SK-N-SH treated with all-trans-retinoic acid at 6 μM for 48 hours (cell line): Measurements from ENCODE around the gene MAP3K20.

Source experiments
- ARNTL ChIP-seq: fragments of 450-650 bp; formaldehyde crosslinking; IDR thresholded peaks from 2 replicates; pipeline ENCODE4 v1.5.0; 2020; ENCODE audit warnings: low read depth, mild to moderate bottlenecking, moderate library complexity, borderline replicate concordance
- SNAI2 ChIP-seq: fragments of 250-450 bp; sonication (Bioruptor Pico); IDR thresholded peaks from 2 replicates; pipeline ENCODE4 v1.5.0; 2020; ENCODE audit warnings: mild to moderate bottlenecking, moderate library complexity
- ZNF8 ChIP-seq: fragments of 450-650 bp; formaldehyde crosslinking; IDR thresholded peaks from 2 replicates; pipeline ENCODE4 v1.5.0; 2020; ENCODE audit warnings: mild to moderate bottlenecking, moderate library complexity
- TF ChIP-seq, protein P1 (sequence below): fragments of 250-450 bp; sonication (Bioruptor Pico); IDR thresholded peaks from 2 replicates; pipeline ENCODE4 v1.8.0; 2020; ENCODE audit warnings: mild to moderate bottlenecking, moderate library complexity, borderline replicate concordance
- TF ChIP-seq, protein P2 (sequence below): fragments of 250-450 bp; sonication (Bioruptor Pico); IDR thresholded peaks from 2 replicates; pipeline ENCODE4 v1.8.0; 2021; ENCODE audit warnings: low read depth, mild to moderate bottlenecking, moderate library complexity, borderline replicate concordance
- TF ChIP-seq, protein P3 (sequence below): fragments of 250-450 bp; sonication (Bioruptor Pico); IDR thresholded peaks from 2 replicates; pipeline ENCODE4 v1.5.0; 2020; ENCODE audit warnings: mild to moderate bottlenecking, moderate library complexity

DNA sequence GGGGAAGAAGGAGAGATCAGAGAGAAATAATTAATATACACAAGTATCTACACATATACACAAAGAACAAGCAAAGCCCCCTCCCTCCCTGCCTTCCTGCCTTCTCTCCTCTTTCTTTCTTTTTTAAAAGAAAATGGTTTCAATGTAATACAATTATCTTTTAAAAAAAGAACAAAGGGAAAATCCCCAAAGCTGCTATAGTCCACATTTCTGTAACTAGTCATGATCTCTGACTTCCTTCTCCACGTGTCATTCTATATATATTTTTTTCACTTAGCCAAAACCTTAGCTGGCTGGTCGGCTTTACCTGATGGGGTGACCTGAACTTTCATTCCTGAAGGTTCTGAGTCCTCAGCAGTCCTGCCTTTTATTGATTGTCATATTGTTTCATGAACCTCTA lies 44.3 kb downstream of the MAP3K20 start:
- TF ChIP-seq ZNF8 (CRISPR knock-in tag) (no peak), SNAI2 (no peak), ARNTL (no peak)
- TF ChIP-seq, protein P1, sequence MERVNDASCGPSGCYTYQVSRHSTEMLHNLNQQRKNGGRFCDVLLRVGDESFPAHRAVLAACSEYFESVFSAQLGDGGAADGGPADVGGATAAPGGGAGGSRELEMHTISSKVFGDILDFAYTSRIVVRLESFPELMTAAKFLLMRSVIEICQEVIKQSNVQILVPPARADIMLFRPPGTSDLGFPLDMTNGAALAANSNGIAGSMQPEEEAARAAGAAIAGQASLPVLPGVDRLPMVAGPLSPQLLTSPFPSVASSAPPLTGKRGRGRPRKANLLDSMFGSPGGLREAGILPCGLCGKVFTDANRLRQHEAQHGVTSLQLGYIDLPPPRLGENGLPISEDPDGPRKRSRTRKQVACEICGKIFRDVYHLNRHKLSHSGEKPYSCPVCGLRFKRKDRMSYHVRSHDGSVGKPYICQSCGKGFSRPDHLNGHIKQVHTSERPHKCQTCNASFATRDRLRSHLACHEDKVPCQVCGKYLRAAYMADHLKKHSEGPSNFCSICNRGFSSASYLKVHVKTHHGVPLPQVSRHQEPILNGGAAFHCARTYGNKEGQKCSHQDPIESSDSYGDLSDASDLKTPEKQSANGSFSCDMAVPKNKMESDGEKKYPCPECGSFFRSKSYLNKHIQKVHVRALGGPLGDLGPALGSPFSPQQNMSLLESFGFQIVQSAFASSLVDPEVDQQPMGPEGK (CRISPR knock-in tag) = no peak
- TF ChIP-seq, protein P2, sequence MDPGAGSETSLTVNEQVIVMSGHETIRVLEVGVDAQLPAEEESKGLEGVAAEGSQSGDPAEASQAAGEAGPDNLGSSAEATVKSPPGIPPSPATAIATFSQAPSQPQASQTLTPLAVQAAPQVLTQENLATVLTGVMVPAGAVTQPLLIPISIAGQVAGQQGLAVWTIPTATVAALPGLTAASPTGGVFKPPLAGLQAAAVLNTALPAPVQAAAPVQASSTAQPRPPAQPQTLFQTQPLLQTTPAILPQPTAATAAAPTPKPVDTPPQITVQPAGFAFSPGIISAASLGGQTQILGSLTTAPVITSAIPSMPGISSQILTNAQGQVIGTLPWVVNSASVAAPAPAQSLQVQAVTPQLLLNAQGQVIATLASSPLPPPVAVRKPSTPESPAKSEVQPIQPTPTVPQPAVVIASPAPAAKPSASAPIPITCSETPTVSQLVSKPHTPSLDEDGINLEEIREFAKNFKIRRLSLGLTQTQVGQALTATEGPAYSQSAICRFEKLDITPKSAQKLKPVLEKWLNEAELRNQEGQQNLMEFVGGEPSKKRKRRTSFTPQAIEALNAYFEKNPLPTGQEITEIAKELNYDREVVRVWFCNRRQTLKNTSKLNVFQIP (CRISPR knock-in tag) = no peak
- TF ChIP-seq, protein P3, sequence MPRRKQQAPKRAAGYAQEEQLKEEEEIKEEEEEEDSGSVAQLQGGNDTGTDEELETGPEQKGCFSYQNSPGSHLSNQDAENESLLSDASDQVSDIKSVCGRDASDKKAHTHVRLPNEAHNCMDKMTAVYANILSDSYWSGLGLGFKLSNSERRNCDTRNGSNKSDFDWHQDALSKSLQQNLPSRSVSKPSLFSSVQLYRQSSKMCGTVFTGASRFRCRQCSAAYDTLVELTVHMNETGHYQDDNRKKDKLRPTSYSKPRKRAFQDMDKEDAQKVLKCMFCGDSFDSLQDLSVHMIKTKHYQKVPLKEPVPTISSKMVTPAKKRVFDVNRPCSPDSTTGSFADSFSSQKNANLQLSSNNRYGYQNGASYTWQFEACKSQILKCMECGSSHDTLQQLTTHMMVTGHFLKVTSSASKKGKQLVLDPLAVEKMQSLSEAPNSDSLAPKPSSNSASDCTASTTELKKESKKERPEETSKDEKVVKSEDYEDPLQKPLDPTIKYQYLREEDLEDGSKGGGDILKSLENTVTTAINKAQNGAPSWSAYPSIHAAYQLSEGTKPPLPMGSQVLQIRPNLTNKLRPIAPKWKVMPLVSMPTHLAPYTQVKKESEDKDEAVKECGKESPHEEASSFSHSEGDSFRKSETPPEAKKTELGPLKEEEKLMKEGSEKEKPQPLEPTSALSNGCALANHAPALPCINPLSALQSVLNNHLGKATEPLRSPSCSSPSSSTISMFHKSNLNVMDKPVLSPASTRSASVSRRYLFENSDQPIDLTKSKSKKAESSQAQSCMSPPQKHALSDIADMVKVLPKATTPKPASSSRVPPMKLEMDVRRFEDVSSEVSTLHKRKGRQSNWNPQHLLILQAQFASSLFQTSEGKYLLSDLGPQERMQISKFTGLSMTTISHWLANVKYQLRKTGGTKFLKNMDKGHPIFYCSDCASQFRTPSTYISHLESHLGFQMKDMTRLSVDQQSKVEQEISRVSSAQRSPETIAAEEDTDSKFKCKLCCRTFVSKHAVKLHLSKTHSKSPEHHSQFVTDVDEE = no peak
